K562 (cell line): Measurements from ENCODE around the gene MICU2. TPM values are rescaled to one million over a fixed set of nuclear protein-coding genes. Genes with fewer than 3 reads are reported as not detected.

Experiments
- CTBP1 ChIP-seq: fragments of 450-650 bp; IDR thresholded peaks from 2 replicates; pipeline ENCODE4 v1.6.1; 2016; ENCODE audit warnings: borderline replicate concordance
- EP400 ChIP-seq: fragments of 450-650 bp; IDR thresholded peaks from 2 replicates; pipeline ENCODE4 v1.6.1; 2017; ENCODE audit warnings: antibody characterized with exemption, mild to moderate bottlenecking, moderate library complexity
- GTF2E2 ChIP-seq: fragments of 200-800 bp; sonication (Bioruptor generic); IDR thresholded peaks from 2 replicates; pipeline ENCODE4 v1.6.1; 2016; ENCODE audit warnings: missing genetic modification characterization, missing compliant biosample characterization
- HDAC6 ChIP-seq: IDR thresholded peaks from 2 replicates; pipeline ENCODE4 v1.6.1; 2012; ENCODE audit warnings: low read depth, mild to moderate bottlenecking, control low read depth, inconsistent platforms, low read length, moderate library complexity
- ILF3 ChIP-seq: fragments of 450-650 bp; IDR thresholded peaks from 2 replicates; pipeline ENCODE4 v1.6.1; 2018; ENCODE audit warnings: antibody characterized with exemption, mild to moderate bottlenecking, moderate library complexity, borderline replicate concordance
- KAT2B ChIP-seq: IDR thresholded peaks from one replicate; pipeline ENCODE4 v1.6.1; 2012; ENCODE audit warnings: low read depth, mild to moderate bottlenecking, control low read depth, inconsistent platforms, low read length, moderate library complexity
- MBD2 ChIP-seq: sonication (generic); IDR thresholded peaks from 2 replicates; pipeline ENCODE4 v1.6.1; 2016; ENCODE audit warnings: low read depth, borderline replicate concordance
- NCOA2 ChIP-seq, 2 experiments: fragments of 450-650 bp; IDR thresholded peaks; 2 replicates each; pipeline ENCODE4 v1.6.1; 2018; ENCODE audit warnings: mild to moderate bottlenecking in 2 of 2, moderate library complexity in 1 of 2; ENCODE audit not compliant: partially characterized antibody in 2 of 2
- NFATC3 ChIP-seq: fragments of 450-650 bp; IDR thresholded peaks from 2 replicates; pipeline ENCODE4 v1.6.1; 2017; ENCODE audit warnings: mild to moderate bottlenecking
- RBM15 ChIP-seq: fragments of 200-400 bp; formaldehyde crosslinking; IDR thresholded peaks from 2 replicates; pipeline ENCODE4 v1.6.1; 2018; ENCODE audit warnings: mild to moderate bottlenecking, low read length, moderate library complexity; ENCODE audit not compliant: insufficient read depth
- SMAD2 ChIP-seq: fragments of 150-350 bp; IDR thresholded peaks from 2 replicates; pipeline ENCODE4 v1.6.1; 2014; ENCODE audit warnings: low read depth, mild to moderate bottlenecking, low read length
- TEAD1 ChIP-seq, 2 experiments: fragments of 450-650 bp in 1 of 2; sonication (generic) in 1 of 2; formaldehyde crosslinking; IDR thresholded peaks; 2 replicates each; pipeline versions ENCODE4 v1.4.0 to v1.8.0; 2020 to 2022; ENCODE audit warnings: mild to moderate bottlenecking in 2 of 2, missing genetic modification reagents in 1 of 2
- TGIF2 ChIP-seq: sonication (generic); formaldehyde crosslinking; IDR thresholded peaks from 2 replicates; pipeline ENCODE4 v1.8.1; 2022; ENCODE audit warnings: mild to moderate bottlenecking, missing genetic modification reagents, moderate library complexity
- XRCC5 ChIP-seq: fragments of 200-400 bp; formaldehyde crosslinking; IDR thresholded peaks from 2 replicates; pipeline ENCODE4 v1.6.1; 2017; ENCODE audit warnings: low read depth, mild to moderate bottlenecking, low read length
- ZNF212 ChIP-seq: fragments of 450-650 bp; formaldehyde crosslinking; IDR thresholded peaks from 2 replicates; pipeline ENCODE4 v1.4.0; 2020; ENCODE audit warnings: mild to moderate bottlenecking
- ZNF354B ChIP-seq: fragments of 250-450 bp; sonication (Bioruptor Pico); IDR thresholded peaks from 2 replicates; pipeline ENCODE4 v1.4.0; 2020
- polyA plus RNA-seq, 8 experiments: library from polyadenylated mRNA; depleted of rRNA in 4 of 8; stranded (reverse) in 5 of 8; unstranded in 3 of 8; fragments of >200 nt; fragmentation: Nextera tagmentation in 2 of 8; fragmentation: Illumina TruSeq in 1 of 8; extraction: Ambion mirVana in 2 of 8; extraction: Trizol in 1 of 8; gene quantifications; 2 replicates each; pipeline versions ENCODE4 v1.2.1 to v1.2.3, GENCODE V29; 2011 to 2014; ENCODE audit warnings: inconsistent platforms in 1 of 8, missing spikeins in 1 of 8
- total RNA-seq, 7 experiments: library from RNA; depleted of rRNA in 6 of 7; stranded (reverse); fragments of >200 nt in 6 of 7; fragmentation: Illumina TruSeq in 2 of 7; extraction: Trizol in 2 of 7; gene quantifications; 2 replicates each; pipeline versions ENCODE4 v1.2.1 to v1.2.3, GENCODE V29; 2011 to 2021; ENCODE audit warnings: low replicate concordance in 1 of 7
- TF ChIP-seq, protein P1 (sequence below), 2 experiments: fragments of 450-650 bp; conservative IDR thresholded peaks; 2 replicates each; pipeline ENCODE4 v1.6.1; 2017; ENCODE audit warnings: mild to moderate bottlenecking in 2 of 2, moderate library complexity in 2 of 2
- TF ChIP-seq, protein P2 (sequence below): fragments of 250-450 bp; sonication (Bioruptor Pico); IDR thresholded peaks from 2 replicates; pipeline ENCODE4 v1.5.0; 2020; ENCODE audit warnings: mild to moderate bottlenecking
- TF ChIP-seq, protein P3 (sequence below): fragments of 450-650 bp; IDR thresholded peaks from 2 replicates; pipeline ENCODE4 v1.7.1; 2018; ENCODE audit warnings: mild to moderate bottlenecking, low read depth; ENCODE audit not compliant: partially characterized antibody
- TF ChIP-seq, protein P4 (sequence below): fragments of 450-650 bp; formaldehyde crosslinking; IDR thresholded peaks from 2 replicates; pipeline ENCODE4 v1.4.0; 2020; ENCODE audit warnings: mild to moderate bottlenecking, moderate library complexity

The MICU2 gene
- total and polyA plus RNA-seq, 9 of the 15 experiments (the other 6 are each of a cell fraction or from before 2014, with no cell fraction given): 9.1 to 41.8 (median 33.4) TPM

DNA sequence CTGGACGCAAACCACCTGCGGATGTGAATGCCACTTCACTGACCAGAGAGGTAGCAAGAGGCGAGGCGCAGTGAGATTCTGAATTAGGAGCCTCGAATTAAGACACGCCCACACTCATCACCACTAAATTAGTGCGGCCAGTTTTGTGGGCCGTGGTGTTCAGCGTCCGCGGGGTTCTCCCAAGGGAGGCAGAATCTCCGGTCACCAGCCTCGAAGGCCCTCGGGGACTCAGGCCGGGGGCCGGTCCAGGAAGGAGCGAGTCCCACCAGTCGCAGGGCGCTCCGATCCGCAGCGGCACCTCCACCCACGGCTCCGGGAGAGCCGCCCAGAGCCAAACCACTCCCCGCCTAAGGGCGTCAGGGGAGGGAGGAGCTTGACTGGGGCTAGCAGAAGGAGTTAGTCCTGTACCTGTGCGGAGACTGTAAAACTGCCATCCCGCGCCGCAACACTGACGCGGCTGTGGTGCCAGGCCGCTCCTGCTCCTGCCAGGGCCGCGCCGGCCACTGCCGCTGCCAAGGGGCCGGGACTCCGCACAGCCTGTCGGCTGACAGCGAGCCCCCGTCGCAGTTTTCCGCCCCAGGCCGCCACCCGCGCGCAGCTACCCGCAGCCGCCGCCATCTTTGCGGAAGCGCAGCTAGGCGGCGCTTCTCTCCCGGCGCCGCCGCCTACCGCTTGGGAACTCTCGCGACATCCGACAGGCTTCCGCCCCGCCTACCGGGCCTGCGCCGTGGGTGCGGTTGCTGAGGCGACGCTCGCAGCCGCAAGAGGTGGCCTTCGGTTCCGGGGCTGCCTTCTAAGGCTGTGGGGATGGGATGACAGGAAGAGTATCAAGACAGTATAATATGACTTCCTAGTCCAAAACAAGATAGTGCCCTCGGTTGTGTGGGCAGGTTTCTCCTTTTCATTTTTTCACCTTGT, at the start of gene MICU2 (continued):
- TF ChIP-seq MBD2: peak; percentile 42; the same call in 1 of the 2 replicates
- TF ChIP-seq SMAD2: no peak
- peak; percentile 92 for TF ChIP-seq CTBP1
- TF ChIP-seq, protein P1, sequence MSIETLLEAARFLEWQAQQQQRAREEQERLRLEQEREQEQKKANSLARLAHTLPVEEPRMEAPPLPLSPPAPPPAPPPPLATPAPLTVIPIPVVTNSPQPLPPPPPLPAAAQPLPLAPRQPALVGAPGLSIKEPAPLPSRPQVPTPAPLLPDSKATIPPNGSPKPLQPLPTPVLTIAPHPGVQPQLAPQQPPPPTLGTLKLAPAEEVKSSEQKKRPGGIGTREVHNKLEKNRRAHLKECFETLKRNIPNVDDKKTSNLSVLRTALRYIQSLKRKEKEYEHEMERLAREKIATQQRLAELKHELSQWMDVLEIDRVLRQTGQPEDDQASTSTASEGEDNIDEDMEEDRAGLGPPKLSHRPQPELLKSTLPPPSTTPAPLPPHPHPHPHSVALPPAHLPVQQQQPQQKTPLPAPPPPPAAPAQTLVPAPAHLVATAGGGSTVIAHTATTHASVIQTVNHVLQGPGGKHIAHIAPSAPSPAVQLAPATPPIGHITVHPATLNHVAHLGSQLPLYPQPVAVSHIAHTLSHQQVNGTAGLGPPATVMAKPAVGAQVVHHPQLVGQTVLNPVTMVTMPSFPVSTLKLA (conservative IDR thresholded peaks at IDR 0.05): peak; percentile 6 to 67; a peak in 2 of 4 replicates
- TF ChIP-seq ILF3: peak; percentile 51; the same call in 1 of the 2 replicates
- peak; percentile 68; the same call in 1 of the 2 replicates for TF ChIP-seq GTF2E2
- TF ChIP-seq ZNF354B (CRISPR knock-in tag): no peak
- no peak for TF ChIP-seq NCOA2 (IDR thresholded peaks at IDR 0.05; ENCODE audit: partially characterized antibody in 2 of 2)
- no peak for TF ChIP-seq ZNF212 (CRISPR knock-in tag)
- TF ChIP-seq, protein P2, sequence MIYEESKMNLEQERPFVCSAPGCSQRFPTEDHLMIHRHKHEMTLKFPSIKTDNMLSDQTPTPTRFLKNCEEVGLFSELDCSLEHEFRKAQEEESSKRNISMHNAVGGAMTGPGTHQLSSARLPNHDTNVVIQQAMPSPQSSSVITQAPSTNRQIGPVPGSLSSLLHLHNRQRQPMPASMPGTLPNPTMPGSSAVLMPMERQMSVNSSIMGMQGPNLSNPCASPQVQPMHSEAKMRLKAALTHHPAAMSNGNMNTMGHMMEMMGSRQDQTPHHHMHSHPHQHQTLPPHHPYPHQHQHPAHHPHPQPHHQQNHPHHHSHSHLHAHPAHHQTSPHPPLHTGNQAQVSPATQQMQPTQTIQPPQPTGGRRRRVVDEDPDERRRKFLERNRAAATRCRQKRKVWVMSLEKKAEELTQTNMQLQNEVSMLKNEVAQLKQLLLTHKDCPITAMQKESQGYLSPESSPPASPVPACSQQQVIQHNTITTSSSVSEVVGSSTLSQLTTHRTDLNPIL (CRISPR knock-in tag): no peak
- TF ChIP-seq RBM15: no peak
- TF ChIP-seq HDAC6: no peak
- no peak for TF ChIP-seq XRCC5
- peak in 1 of 2 experiments; percentile 87; a peak in 2 of 4 replicates for TF ChIP-seq TEAD1 (CRISPR knock-in tag; IDR thresholded peaks at IDR 0.05)
- no peak for TF ChIP-seq TGIF2
- no peak for TF ChIP-seq KAT2B
- TF ChIP-seq, protein P3, sequence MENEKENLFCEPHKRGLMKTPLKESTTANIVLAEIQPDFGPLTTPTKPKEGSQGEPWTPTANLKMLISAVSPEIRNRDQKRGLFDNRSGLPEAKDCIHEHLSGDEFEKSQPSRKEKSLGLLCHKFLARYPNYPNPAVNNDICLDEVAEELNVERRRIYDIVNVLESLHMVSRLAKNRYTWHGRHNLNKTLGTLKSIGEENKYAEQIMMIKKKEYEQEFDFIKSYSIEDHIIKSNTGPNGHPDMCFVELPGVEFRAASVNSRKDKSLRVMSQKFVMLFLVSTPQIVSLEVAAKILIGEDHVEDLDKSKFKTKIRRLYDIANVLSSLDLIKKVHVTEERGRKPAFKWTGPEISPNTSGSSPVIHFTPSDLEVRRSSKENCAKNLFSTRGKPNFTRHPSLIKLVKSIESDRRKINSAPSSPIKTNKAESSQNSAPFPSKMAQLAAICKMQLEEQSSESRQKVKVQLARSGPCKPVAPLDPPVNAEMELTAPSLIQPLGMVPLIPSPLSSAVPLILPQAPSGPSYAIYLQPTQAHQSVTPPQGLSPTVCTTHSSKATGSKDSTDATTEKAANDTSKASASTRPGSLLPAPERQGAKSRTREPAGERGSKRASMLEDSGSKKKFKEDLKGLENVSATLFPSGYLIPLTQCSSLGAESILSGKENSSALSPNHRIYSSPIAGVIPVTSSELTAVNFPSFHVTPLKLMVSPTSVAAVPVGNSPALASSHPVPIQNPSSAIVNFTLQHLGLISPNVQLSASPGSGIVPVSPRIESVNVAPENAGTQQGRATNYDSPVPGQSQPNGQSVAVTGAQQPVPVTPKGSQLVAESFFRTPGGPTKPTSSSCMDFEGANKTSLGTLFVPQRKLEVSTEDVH: peak; percentile 64
- TF ChIP-seq NFATC3: no peak
- peak; percentile 84 for TF ChIP-seq EP400
- TF ChIP-seq, protein P4, sequence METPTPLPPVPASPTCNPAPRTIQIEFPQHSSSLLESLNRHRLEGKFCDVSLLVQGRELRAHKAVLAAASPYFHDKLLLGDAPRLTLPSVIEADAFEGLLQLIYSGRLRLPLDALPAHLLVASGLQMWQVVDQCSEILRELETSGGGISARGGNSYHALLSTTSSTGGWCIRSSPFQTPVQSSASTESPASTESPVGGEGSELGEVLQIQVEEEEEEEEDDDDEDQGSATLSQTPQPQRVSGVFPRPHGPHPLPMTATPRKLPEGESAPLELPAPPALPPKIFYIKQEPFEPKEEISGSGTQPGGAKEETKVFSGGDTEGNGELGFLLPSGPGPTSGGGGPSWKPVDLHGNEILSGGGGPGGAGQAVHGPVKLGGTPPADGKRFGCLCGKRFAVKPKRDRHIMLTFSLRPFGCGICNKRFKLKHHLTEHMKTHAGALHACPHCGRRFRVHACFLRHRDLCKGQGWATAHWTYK: 0 out of 2 replicates have a peak, but pooled peaks have one; percentile 15
